NCI-H2029 (cell line): ENCODE results near the gene TNRC6C.
"Not testable (repeated sequence)": the region's sequence is repeated elsewhere in the genome, so short reads cannot be mapped to it uniquely, and the experiment has no call there.

Experiments
- DNase-seq: peaks from one replicate; lab custom pipeline; 2025; lab: John Stamatoyannopoulos, UW

The TNRC6C gene

DNA sequence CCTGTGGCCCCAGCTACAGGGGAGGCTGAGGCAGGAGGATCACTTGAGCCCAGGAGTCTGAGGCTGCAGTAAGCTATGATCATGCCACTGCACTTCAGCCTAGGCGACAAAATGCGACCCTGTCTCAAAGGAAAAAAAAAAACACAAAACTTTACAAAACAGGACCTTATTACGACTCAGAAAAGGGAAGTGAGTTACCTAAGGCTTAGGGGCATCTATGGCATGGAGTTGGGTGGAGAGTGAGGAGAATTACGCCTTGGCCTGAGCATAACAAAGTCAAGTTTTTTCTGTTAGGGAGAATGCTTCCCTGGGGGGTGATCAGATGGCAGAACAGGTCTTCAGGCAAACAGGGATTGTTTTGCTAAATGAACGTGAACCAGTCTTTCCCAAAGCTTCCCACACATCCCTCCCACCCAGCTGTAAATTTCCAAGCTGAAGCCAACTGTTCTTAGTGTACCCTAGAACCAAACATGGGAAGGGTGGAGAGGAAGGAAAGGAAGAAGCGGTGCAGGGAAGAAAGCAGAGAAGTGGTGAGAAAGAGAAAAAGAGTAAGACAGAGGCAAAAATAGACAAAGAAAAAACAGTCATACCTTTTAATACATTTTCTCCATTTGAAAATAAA is 24.6 kb upstream of the TNRC6C start:
- DNase-seq, result no peak

- DNase-seq, result no peak
Measured at GRCh38 chr17:77935121-77935571, 23.4 kb upstream of the TNRC6C start.

DNA sequence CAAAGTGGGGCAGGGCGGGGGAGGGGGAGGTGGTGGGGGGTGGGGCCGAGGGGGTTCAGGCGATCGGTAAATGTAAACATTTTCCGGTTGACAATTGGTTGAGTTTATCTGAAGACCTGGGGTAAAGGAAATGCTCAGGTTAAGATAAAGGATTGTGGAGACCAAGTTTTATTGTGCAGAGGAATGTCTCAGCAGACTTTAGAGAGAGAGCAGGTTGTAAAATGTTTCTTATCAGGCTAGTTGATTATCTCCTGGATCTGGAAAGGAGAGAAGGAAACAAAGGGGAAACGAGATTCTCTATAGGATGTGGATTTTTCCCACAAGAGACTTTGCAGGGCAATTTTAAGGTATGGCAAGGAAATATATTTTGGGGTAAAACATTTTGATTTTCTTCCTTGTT is 22.8 kb upstream of the TNRC6C start:
- DNase-seq, result not testable (repeated sequence)

DNA sequence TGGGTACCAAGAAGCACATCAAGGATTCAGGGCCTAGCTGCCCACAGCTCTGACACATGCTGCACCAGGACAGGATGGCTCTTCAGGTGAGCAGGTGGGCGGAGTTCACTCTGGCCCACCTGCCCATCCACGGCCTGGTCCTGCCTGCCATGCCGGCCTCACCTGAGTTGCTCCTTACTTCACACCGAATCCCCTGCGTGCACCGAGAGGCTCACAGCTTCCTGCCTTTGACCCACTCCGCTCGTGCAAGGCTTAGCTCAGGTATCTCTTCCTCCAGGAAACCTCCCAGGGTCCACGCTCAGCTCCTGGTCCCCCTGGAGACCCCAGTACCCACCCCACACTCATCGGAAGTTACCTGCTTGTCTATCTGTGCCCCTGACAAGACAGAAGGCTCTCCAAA is 21.6 kb upstream of the TNRC6C start:
- DNase-seq, result no peak

DNA sequence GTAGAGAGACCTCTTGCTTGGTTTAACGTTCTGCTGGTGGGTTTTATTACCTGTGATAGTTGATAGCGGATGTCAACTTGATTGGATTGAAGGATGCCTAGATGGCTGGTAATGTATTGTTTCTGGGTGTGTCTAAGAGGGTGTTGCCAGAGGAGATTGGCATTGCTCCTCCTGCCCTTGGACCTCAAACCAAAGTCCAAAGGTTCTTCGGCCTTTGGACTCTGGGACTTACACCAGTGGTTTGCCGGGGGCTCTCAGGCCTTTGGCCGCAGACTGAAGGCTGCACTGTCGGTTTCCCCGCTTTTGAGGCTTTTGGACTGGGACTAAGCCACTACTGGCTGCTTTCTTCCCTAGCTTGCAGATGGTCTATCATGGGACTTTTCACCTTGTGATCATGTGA is 17.5 kb upstream of the TNRC6C start:
- DNase-seq, result no peak

GRCh38 chr17:77942112-77942988 is 16.2 kb upstream of the TNRC6C start:
- no peak for DNase-seq

- no peak for DNase-seq
Measured at GRCh38 chr17:77943971-77944370, 14.5 kb upstream of the TNRC6C start.

DNA sequence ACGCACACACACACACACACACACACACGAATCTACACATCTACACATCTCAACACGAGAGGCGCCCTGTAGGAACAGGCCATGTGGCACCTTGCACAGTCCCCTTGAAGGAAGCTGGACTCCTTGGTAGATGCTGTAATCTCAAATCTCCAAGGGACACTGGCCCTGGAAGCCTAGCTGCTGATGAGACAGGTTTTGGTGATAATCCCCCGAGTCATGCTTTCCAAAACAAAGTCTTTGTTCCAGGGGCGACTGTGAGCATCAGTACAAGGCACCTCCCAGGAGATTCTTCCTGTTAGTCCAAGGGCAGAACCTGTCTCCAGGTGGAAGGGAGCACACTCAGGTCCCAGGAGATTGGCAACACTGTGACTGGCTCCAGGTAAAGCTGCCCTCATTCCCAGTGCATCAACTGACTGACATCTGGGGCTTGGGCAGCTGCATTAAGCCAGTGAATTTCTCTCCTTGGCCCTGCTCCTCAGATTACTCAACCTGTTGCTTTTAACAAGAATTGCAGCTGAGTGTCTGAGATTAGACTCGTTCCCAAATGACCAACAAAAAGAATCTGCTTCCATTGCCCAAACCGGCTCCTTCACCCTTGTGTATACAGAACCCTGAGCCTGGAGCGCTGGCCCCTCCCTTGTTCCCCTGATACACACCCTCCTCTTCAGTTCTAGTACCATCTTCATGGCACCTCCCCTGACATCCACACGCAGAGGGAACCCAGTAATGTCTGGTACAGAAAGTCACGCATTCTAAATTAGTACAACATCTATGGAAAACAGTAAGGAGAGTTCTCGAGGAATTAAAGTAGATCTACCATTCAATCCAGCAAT is 13.9 kb upstream of the TNRC6C start:
- no peak for DNase-seq

- DNase-seq, result no peak
Measured at GRCh38 chr17:77946900-77947645, 11.4 kb upstream of the TNRC6C start.

DNA sequence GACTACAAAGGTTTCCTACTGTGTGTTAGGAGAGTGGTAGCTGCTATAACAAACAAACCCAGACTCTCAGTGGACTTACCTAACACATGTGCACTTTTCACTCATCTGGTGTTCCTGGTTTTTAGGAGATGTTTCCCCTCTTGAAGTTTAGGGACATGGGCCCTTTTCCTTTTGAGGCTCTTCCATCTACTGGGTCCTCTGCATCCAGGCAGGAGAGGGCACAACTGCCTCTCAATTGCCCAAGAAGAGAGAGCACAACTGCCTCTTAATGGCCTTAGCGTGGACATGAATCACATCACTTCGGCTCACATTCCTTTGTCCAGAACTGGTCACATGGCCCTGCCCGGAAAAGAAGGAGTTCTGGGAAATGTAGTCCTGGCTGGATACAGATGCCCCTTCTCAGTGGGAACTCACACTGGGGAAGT is 9.8 kb upstream of the TNRC6C start:
- DNase-seq, result no peak

DNA sequence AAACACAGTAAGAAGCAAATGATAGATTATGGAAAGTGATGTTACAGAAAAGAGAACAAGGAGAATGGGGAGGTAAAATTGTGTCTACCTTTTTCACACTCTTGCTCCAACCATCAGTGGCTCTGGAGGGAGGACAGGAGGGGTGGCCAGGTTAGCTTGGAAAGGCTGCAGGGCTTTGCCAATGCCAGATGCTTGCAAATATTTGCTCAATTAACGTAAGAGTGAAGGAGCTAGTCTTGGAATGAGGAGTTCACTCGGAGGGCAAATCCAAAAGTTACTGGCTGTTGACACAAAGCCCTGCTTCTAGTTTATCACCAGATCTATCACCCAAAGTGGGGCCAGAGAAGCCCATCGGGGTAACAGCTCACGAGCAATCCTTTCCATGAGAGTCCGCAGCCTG is 7.4 kb upstream of the TNRC6C start:
- no peak for DNase-seq

GRCh38 chr17:77952368-77952767 is 6.1 kb upstream of the TNRC6C start:
- no peak for DNase-seq

GRCh38 chr17:77957235-77957856 is 1.2 kb upstream of the TNRC6C start:
- no peak for DNase-seq

DNA sequence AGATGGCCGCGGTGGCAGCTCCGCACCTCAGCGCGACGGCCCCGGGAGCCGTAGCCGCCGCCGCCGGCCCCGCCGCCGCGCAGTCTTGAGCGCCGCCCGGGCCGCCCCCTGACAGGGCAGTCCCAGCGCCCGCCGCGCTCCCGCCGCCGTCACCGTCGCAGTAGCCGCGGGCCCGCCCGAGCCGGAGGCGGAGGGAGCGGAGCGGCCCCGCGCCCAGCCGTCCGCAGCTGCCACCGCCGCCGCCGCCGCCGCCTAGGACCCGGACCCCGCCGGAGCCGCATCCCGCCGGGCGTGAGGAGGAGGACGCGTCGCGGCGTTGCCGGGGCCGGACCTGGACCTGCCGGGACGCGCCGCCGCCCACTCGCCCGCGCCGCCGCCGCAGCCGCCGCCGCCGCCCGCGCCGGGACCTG is 218 bp downstream of the TNRC6C start:
- DNase-seq, result no peak

GRCh38 chr17:77959126-77959925 is 823 bp downstream of the TNRC6C start:
- DNase-seq, result no peak

- no peak for DNase-seq
Measured at GRCh38 chr17:77959926-77960521, 1.5 kb downstream of the TNRC6C start.

- no peak for DNase-seq
Measured at GRCh38 chr17:77961741-77962140, 3.2 kb downstream of the TNRC6C start.

DNA sequence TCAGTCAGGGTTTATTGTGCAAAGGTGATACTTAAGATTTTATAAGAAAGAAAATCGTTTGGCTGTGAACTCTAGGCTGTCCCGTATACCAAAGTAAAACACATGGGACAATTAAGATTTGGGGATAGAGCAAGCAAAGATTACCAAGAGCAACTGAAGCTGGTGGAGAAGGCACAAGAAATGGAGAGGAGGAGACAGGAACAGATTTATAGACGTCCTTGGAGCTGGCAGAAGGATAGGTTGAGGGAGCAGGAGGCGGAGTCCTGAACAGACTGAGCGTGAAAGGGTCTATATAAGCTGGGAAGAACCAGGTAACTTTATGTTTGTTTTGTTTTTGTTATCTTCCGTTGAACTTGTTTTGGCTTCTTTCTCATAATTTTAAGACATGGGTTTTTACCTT is 3.8 kb downstream of the TNRC6C start:
- no peak for DNase-seq

GRCh38 chr17:77963441-77963840 is 4.9 kb downstream of the TNRC6C start:
- DNase-seq, result peak; percentile 18

DNA sequence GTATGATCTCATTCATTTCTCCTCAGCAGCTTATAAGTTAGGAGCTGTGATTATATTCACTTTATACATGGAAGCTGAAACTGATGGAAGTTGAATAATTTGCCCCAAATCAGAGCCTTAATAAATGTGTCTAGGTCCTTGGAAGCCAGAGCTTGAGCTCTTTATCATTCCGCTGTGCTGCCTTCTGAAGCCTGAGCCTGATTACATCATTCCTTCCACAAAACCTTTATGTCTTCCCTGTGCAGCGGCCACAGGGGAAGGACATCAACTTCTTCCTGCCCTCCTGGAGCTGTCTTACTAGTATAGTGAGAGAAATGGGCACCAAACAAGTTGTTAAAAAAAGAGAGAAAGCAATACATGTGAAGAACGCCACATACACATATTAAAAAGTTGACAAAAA is 6.8 kb downstream of the TNRC6C start:
- DNase-seq, result no peak
